Neutrophil (primary cell): ENCODE measurements around the gene SLC25A44.
A peak's percentile ranks its signal among the peaks of the same experiment; 100 is the strongest.
"Not testable (repeated sequence)": the region's sequence is repeated elsewhere in the genome, so short reads cannot be mapped to it uniquely, and the experiment has no call there.

Experiments used
- H3K27ac ChIP-seq: fragments of 200-600 bp; sonication (generic); 2 replicates; pipeline ENCODE4 v1.5.1; 2016; ENCODE audit warnings: mild to moderate bottlenecking, moderate library complexity
- H3K27me3 ChIP-seq: fragments of 200-600 bp; sonication (generic); 2 replicates; pipeline ENCODE4 v1.6.0; 2016; ENCODE audit warnings: mild to moderate bottlenecking
- H3K36me3 ChIP-seq: fragments of 200-600 bp; sonication (generic); 2 replicates; pipeline ENCODE4 v1.5.1; 2017
- H3K4me1 ChIP-seq, 2 experiments: fragments of 200-600 bp in 1 of 2; sonication (generic) in 1 of 2; 1 replicate in 1 of 2; 2 replicates in 1 of 2; pipeline versions ENCODE4 v1.5.1 to v1.6.1; 2013 to 2016; ENCODE audit warnings: low read depth in 1 of 2, low read length in 1 of 2, mild to moderate bottlenecking in 1 of 2, moderate library complexity in 1 of 2; ENCODE audit not compliant: control insufficient read depth in 1 of 2, insufficient read depth in 1 of 2
- H3K4me3 ChIP-seq, 2 experiments: fragments of 200-600 bp in 1 of 2; sonication (generic) in 1 of 2; 1 replicate in 1 of 2; 2 replicates in 1 of 2; pipeline ENCODE4 v1.5.1; 2013 to 2016; ENCODE audit warnings: low read depth in 1 of 2, low read length in 1 of 2, mild to moderate bottlenecking in 1 of 2, moderate library complexity in 1 of 2
- H3K9me3 ChIP-seq: fragments of 200-600 bp; sonication (generic); 2 replicates; pipeline ENCODE4 v1.5.1; 2016
- TF ChIP-seq, protein P1 (sequence below): fragments of 200-600 bp; sonication (generic); IDR thresholded peaks from 2 replicates; pipeline ENCODE4 v1.5.1; 2016; ENCODE audit warnings: antibody characterized with exemption

SLC25A44 gene

DNA sequence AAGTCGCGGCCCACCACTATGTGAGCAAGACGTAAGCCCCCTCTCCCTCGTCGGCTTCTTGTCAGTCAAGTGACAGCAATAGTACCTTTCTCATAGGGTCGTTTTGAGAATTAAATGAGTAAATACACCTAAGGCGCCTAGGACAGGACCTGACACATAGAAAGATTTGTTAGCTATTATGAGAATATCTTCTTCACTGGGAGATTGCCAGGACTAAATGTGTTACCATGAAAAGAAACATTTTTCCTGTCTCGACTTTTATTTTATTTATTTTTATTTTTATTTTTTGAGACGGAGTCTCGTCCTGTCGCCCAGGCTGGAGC lies 19.7 kb downstream of the SLC25A44 start:
- TF ChIP-seq, protein P1, sequence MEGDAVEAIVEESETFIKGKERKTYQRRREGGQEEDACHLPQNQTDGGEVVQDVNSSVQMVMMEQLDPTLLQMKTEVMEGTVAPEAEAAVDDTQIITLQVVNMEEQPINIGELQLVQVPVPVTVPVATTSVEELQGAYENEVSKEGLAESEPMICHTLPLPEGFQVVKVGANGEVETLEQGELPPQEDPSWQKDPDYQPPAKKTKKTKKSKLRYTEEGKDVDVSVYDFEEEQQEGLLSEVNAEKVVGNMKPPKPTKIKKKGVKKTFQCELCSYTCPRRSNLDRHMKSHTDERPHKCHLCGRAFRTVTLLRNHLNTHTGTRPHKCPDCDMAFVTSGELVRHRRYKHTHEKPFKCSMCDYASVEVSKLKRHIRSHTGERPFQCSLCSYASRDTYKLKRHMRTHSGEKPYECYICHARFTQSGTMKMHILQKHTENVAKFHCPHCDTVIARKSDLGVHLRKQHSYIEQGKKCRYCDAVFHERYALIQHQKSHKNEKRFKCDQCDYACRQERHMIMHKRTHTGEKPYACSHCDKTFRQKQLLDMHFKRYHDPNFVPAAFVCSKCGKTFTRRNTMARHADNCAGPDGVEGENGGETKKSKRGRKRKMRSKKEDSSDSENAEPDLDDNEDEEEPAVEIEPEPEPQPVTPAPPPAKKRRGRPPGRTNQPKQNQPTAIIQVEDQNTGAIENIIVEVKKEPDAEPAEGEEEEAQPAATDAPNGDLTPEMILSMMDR, result no peak
- peaks cover 52 to 58% of the 10 kb centered on the region in 2 experiments for H3K4me1 ChIP-seq
- peak overlapping the region; percentile 94 for H3K27ac ChIP-seq
- H3K4me3 ChIP-seq, result peak overlapping the region; percentile 85
- H3K27me3 ChIP-seq, result no peaks in the 10 kb centered on the region
- H3K36me3 ChIP-seq, result peaks cover 43% of the 10 kb centered on the region
- no peaks in the 10 kb centered on the region for H3K9me3 ChIP-seq

DNA sequence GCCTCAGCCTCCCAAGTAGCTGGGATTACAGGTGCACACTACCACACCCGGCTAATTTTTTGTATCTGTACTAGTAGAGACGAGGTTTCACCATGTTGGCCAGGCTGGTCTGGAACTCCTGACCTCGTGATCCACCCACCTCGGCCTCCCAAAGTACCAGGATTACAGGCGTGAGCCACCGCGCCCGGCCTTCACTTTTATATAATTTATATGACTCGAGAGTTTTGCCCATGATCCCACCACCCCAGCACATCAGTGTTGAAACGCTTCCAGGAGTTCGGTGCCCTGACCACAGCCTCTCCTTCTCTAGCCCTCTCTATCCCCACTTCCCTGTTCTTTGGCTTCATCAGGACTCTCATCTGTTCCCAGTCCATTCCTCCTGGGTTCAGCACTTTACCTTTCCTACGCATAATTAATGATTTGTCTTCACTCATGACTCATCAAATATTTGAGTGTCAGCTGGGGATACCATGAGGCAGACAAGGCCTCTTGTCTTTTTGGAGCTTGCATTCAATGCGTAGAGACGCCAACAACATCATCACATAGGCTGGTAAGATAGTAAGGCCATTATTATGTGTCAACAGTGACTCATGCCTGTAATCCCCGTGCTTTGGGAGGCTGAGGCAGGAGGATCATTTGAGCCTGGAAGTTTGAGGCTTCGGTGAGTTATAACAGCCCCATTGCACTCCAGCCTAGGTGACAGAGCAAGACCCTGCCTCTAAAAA lies 20.3 kb downstream of the SLC25A44 start:
- TF ChIP-seq, protein P1, result no peak
- peak overlapping the region; percentile 94 for H3K27ac ChIP-seq
- H3K36me3 ChIP-seq, result peaks cover 37% of the 10 kb centered on the region
- H3K4me3 ChIP-seq, result peak overlapping the region; percentile 85
- H3K4me1 ChIP-seq, result peaks cover 57 to 64% of the 10 kb centered on the region in 2 experiments
- H3K27me3 ChIP-seq, result no peaks in the 10 kb centered on the region
- no peaks in the 10 kb centered on the region for H3K9me3 ChIP-seq

DNA sequence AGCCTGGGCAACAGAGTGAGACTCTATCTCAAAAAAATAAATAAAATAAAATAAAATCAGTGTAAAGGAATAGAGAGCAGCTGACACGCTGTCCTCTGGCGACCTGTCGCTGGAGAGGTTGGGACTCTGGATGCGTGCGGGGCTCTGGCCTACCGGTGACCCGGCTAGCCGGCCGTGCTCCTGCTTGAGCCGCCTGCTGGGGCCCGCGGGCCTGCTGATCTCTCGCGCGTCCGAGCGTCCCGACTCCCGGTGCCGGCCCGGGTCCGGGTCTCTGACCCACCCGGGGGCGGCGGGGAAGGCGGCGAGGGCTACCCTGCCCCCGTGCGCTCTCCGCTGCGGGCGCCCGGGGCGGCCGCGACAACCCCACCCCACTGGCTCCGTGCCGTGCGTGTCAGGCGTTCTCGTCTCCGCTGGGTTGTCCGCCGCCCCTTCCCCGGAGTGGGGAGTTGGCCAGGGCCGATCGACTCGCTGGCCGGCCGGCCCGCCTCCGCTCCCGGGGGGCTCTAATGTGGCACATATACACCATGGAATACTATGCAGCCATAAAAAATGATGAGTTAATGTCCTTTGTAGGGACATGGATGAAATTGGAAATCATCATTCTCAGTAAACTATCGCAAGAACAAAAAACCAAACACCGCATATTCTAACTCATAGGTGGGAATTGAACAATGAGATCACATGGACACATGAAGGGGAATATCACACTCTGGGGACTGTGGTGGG lies 22.6 kb downstream of the SLC25A44 start:
- peaks cover 63 to 68% of the 10 kb centered on the region in 2 experiments for H3K4me1 ChIP-seq

DNA sequence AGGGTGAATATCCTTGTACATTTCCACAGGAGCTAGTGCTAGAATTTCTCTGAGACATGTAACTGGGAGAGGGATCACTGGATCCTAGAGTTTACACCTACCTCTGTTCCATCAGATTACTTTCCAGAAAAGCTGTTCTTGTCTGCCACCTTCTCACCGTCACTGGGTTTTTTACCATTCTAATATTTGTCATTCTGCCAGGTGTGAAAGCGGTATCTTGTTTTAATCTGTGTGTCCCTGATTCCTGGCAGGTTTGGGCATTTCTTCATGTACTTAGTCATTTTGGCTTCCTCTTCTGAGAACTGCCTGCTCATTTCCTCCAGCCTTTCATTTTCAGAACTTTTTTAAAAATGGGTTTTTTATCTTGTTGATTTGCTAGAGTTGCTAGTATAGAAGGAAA lies 24.0 kb downstream of the SLC25A44 start:
- H3K36me3 ChIP-seq, result peaks cover 16% of the 10 kb centered on the region
- TF ChIP-seq, protein P1, result peak; percentile 12
- no peaks in the 10 kb centered on the region for H3K27me3 ChIP-seq
- H3K4me1 ChIP-seq, result peaks cover 55 to 59% of the 10 kb centered on the region in 2 experiments
- H3K27ac ChIP-seq, result peak overlapping the region; percentile 97
- H3K9me3 ChIP-seq, result no peaks in the 10 kb centered on the region
- H3K4me3 ChIP-seq, result peak overlapping the region; percentile 62 to 67

More for the DNA sequence above, 22.6 kb downstream of the SLC25A44 start:
- peaks cover 24% of the 10 kb centered on the region for H3K36me3 ChIP-seq
- H3K4me3 ChIP-seq, H3K9me3 ChIP-seq, H3K27me3 ChIP-seq: not testable (repeated sequence)
- H3K27ac ChIP-seq, result peak overlapping the region; percentile 97

DNA sequence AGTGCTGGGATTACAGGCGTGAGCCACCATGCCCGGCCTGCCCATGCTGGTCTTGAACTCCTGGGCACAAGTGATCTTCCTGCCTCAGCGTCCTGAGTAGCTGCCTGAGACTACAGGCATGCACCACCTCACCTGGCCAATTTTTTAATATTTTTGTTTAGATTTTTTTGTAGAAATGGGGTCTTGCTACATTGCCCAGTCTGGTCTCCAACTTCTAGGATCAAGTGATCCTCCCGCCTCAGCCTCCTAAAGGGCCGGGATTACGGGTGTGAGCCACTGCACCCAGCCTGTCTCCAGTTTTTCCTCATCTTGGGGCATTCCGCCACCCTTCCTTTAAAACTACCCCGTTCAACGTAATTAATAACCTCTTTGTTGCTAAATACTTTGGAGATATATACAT lies 26.3 kb downstream of the SLC25A44 start:
- Histone ChIP-seq H3K27ac (no peak overlapping the region), H3K36me3 (peaks cover 20% of the 10 kb centered on the region), H3K9me3 (no peaks in the 10 kb centered on the region), H3K4me3 (no peak overlapping the region), H3K4me1 (peaks cover 45 to 48% of the 10 kb centered on the region in 2 experiments), H3K27me3 (no peaks in the 10 kb centered on the region)
- TF ChIP-seq, protein P1, result no peak
